Small intestine (tissue), 7 donors: ENCODE measurements around the gene DNHD1. TPM values are rescaled to one million over a fixed set of nuclear protein-coding genes. Genes with fewer than 3 reads are reported as not detected.

ENCODE experiments used
- DNase-seq, 2 donors: peaks; one replicate each; pipeline versions ENCODE4 v3.0.0 to v3.0.0-alpha.2; 2013
- FAIRE-seq: peaks from 2 replicates; lab custom pipeline; 2012; peaks lifted over from hg19 to GRCh38; lab: Jason Lieb, UNC
- H3K27ac ChIP-seq, 3 donors: one replicate each; pipeline ENCODE4 v1.5.1; 2013; ENCODE audit warnings: low read length in 2 of 3, mild to moderate bottlenecking in 2 of 3, control low read depth in 1 of 3, inconsistent platforms in 1 of 3, low read depth in 1 of 3, moderate library complexity in 1 of 3
- H3K27me3 ChIP-seq, 3 donors: one replicate each; pipeline ENCODE4 v1.6.1; 2013; ENCODE audit warnings: low read length in 3 of 3, inconsistent platforms in 1 of 3; ENCODE audit not compliant: control insufficient read depth in 3 of 3, insufficient read depth in 3 of 3
- H3K36me3 ChIP-seq, 3 donors: one replicate each; pipeline ENCODE4 v1.6.1; 2013; ENCODE audit warnings: low read length in 3 of 3, inconsistent platforms in 1 of 3, low read depth in 1 of 3, mild to moderate bottlenecking in 1 of 3, moderate library complexity in 1 of 3; ENCODE audit not compliant: control insufficient read depth in 3 of 3, insufficient read depth in 2 of 3
- H3K4me1 ChIP-seq, 3 donors: one replicate each; pipeline ENCODE4 v1.6.1; 2013; ENCODE audit warnings: low read length in 2 of 3, inconsistent platforms in 1 of 3, low read depth in 1 of 3, mild to moderate bottlenecking in 1 of 3, moderate library complexity in 1 of 3; ENCODE audit not compliant: control insufficient read depth in 3 of 3, insufficient read depth in 2 of 3
- H3K4me3 ChIP-seq, 3 donors: one replicate each; pipeline ENCODE4 v1.5.1; 2013; ENCODE audit warnings: low read length in 3 of 3, control low read depth in 1 of 3, inconsistent platforms in 1 of 3, low read depth in 1 of 3, mild to moderate bottlenecking in 1 of 3, moderate library complexity in 1 of 3
- H3K9me3 ChIP-seq, 2 donors: one replicate each; pipeline ENCODE4 v1.6.1; 2013; ENCODE audit warnings: low read depth in 1 of 2, low read length in 1 of 2; ENCODE audit not compliant: control insufficient read depth in 2 of 2, insufficient read depth in 1 of 2
- WGBS, 3 donors: extraction: QIAGEN DNeasy Blood & Tissue Kit; methylation state at CpG; one replicate each; pipeline ENCODE4 v1.1.7; 2013; 5-methylcytosine and 5-hydroxymethylcytosine counted together
- polyA plus RNA-seq, 4 donors: library from polyadenylated mRNA; stranded (reverse) in 3 of 4; unstranded in 1 of 4; fragments of 200-250 nt in 3 of 4; fragments of 120-200 nt in 1 of 4; gene quantifications; one replicate each; pipeline versions ENCODE4 v1.2.1 to v1.2.3, GENCODE V29; 2013
- donor health status: healthy with polysubstance abuse.
- donor health status: control.
- donor health status: control.
- donor health status: Bipolar disorder and iron deficiency.
- donor health status: healthy.

DNHD1 gene
- polyA plus RNA-seq, 4 donors: 4.0 to 10.5 (median 9.0) TPM

- H3K9me3 ChIP-seq: no peaks in the 10 kb centered on the region
Measured at GRCh38 chr11:6618117-6619003, 121.3 kb downstream of the DNHD1 start.

GRCh38 chr11:6619004-6619745 is 122.1 kb downstream of the DNHD1 start, which contains the start of gene TPP1:
TPP1 (minus strand) TSS chr11:6619422; CDS start chr11:6619400, 22 bp downstream.
- 0% methylated on average over 16 of the region's 16 CpGs for WGBS, 3 donors
- FAIRE-seq (no peak), DNase-seq (peak; percentile 96 to 97)
- Histone ChIP-seq H3K27ac (peak within 1 kb of the TSS; percentile 45 to 89 (median 85)), H3K9me3 (no peaks in the 10 kb centered on the region), H3K27me3 (no peaks in the 10 kb centered on the region), H3K4me1 (peaks cover 2 to 19% (median 3%) of the 10 kb centered on the region in 3 donors), H3K4me3 (peak within 1 kb of the TSS; percentile 56 to 99 (median 65)), H3K36me3 (peaks cover 0 to 54% (median 0%) of the 10 kb centered on the region in 3 donors)

More at GRCh38 chr11:6618117-6619003, 121.3 kb downstream of the DNHD1 start:
- WGBS, 3 donors: 5 to 9% (median 9%) methylated on average over 15 of the region's 15 CpGs
- Histone ChIP-seq H3K27me3 (no peaks in the 10 kb centered on the region), H3K4me3 (peak overlapping the region; percentile 56 to 99 (median 65)), H3K27ac (peak overlapping the region; percentile 45 to 89 (median 85)), H3K36me3 (peaks cover 0 to 46% (median 0%) of the 10 kb centered on the region in 3 donors), H3K4me1 (peaks cover 2 to 20% (median 3%) of the 10 kb centered on the region in 3 donors)
- DNase-seq: peak; percentile 32 to 50
- FAIRE-seq: no peak

GRCh38 chr11:6620636-6621035 is 123.6 kb downstream of the DNHD1 start:
- Histone ChIP-seq H3K27ac (no peak overlapping the region), H3K9me3 (no peaks in the 10 kb centered on the region), H3K36me3 (peaks cover 0 to 54% (median 0%) of the 10 kb centered on the region in 3 donors), H3K4me3 (no peak overlapping the region), H3K27me3 (no peaks in the 10 kb centered on the region), H3K4me1 (peaks cover 2 to 29% (median 3%) of the 10 kb centered on the region in 3 donors)
- WGBS, 3 donors: 54 to 97% (median 84%) methylated on average over 1 of the region's 1 CpG
- FAIRE-seq: no peak
- no peak for DNase-seq

Other genes starting within 250 kb of the DNHD1 start
- under 1 TPM in 2 of 4 donors, not detected in 2; 0.06 TPM for gene CCKBR, start 237.4 kb upstream of the DNHD1 start, polyA plus RNA-seq
- 10 to 100 TPM in 3 of 4 donors, 1 to 10 TPM in 1; 2.0 to 29.6 (median 12.3) TPM for gene CAVIN3, start 176.8 kb upstream of the DNHD1 start, polyA plus RNA-seq
- 10 to 100 TPM; 22.0 to 41.2 (median 29.3) TPM for gene SMPD1, start 106.8 kb upstream of the DNHD1 start, polyA plus RNA-seq
- 10 to 100 TPM in 2 of 4 donors, 1 to 10 TPM in 2; 2.5 to 17.8 (median 11.9) TPM for gene APBB1, start 78.2 kb upstream of the DNHD1 start, polyA plus RNA-seq
- 1 to 10 TPM in 3 of 4 donors, under 1 TPM in 1; 0.85 to 5.7 (median 3.3) TPM for gene HPX, start 56.3 kb upstream of the DNHD1 start, polyA plus RNA-seq
- 10 to 100 TPM; 11.0 to 96.4 (median 39.3) TPM for gene TRIM3, start 23.3 kb upstream of the DNHD1 start, polyA plus RNA-seq
- gene ARFIP2, start 15.9 kb upstream of the DNHD1 start, polyA plus RNA-seq: 10 to 100 TPM; 48.5 to 68.8 (median 64.1) TPM
- 10 to 100 TPM; 15.9 to 47.1 (median 23.9) TPM for gene TIMM10B, start 15.8 kb upstream of the DNHD1 start, polyA plus RNA-seq
- gene RRP8, start 106.3 kb downstream of the DNHD1 start, polyA plus RNA-seq: 10 to 100 TPM; 15.9 to 28.4 (median 21.2) TPM
- gene ILK, start 106.5 kb downstream of the DNHD1 start, polyA plus RNA-seq: 10 to 100 TPM; 73.9 to 99.2 (median 93.1) TPM
- gene TAF10, start 114.9 kb downstream of the DNHD1 start, polyA plus RNA-seq: 100 to 1,000 TPM in 2 of 4 donors, 10 to 100 TPM in 2; 62.6 to 133 (median 105) TPM
- 100 to 1,000 TPM in 1 of 4 donors, 10 to 100 TPM in 3; 25.4 to 429 (median 34.7) TPM for gene TPP1, start 122.1 kb downstream of the DNHD1 start, polyA plus RNA-seq
- gene DCHS1, start 158.5 kb downstream of the DNHD1 start, polyA plus RNA-seq: 10 to 100 TPM in 1 of 4 donors, 1 to 10 TPM in 1, under 1 TPM in 2; under 0.01 to 10.7 (median 3.6) TPM
- 10 to 100 TPM; 17.8 to 64.5 (median 34.2) TPM for gene MRPL17, start 186.1 kb downstream of the DNHD1 start, polyA plus RNA-seq